GM12801 (cell line): ENCODE measurements around the gene NOX5.

ENCODE experiments used
- CTCF ChIP-seq: IDR thresholded peaks from one replicate; pipeline ENCODE4 v1.5.1; 2011; ENCODE audit warnings: control low read depth; ENCODE audit not compliant: insufficient read length; ENCODE audit errors: extremely low read depth

The NOX5 gene

DNA sequence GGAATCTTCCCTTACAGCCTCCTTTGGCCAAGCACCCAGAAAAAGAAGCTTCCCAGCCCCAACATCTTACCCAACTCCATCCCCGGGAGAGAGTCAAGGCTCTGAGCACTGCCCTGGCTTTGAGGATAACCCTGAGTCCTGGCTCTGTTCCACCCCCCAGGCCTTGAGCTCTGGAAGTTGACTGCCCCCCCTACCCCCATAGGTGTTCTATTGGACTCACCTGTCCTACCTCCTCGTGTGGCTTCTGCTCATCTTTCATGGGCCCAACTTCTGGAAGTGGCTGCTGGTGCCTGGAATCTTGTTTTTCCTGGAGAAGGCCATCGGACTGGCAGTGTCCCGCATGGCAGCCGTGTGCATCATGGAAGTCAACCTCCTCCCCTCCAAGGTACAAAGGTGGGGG lies 22.3 kb downstream of the NOX5 start:
- TF ChIP-seq CTCF, result no peak

DNA sequence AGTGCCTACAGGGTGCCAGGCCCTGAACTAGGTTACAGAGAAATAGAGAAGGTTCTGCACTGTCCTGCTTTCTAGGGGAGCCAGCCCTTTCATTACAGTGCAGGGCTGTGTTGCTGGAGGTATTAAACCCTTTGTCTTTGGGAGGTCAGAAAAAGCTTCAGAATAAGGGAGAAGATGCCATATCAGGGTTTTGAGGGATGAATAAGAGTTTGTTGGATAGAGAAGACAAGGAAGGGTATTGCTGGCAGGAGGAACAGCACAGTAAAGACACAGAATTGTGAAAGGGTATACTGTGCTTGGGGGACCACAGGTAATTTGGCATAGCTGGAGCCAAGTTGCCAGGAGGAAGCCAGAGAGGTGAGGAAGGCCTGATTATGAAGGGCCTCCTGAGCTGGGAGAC lies 23.0 kb downstream of the NOX5 start:
- TF ChIP-seq CTCF, result no peak

GRCh38 chr15:69037977-69038376 lies 23.5 kb downstream of the NOX5 start:
- TF ChIP-seq CTCF, result no peak

DNA sequence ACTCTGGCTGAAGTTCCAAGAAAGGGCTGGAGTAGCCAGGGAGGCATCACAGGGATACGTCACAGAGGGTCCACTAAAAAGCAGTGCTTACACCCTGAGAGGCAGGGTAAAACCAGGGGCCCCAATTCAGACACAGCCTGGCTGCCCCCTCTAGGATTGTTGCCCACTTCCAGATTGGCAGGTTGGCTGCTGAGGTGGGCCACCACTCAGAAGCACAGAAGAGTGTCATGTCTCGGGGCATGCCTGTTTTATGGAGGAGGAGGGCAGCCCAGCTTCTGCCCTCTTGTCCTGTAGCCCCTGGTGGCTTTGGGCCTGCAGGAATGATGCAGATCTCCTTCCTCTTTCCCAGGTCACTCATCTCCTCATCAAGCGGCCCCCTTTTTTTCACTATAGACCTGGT lies 24.0 kb downstream of the NOX5 start:
- TF ChIP-seq CTCF, result no peak

- no peak for TF ChIP-seq CTCF
These were observed 25.2 kb downstream of the NOX5 start for GRCh38 chr15:69039516-69040225.

DNA sequence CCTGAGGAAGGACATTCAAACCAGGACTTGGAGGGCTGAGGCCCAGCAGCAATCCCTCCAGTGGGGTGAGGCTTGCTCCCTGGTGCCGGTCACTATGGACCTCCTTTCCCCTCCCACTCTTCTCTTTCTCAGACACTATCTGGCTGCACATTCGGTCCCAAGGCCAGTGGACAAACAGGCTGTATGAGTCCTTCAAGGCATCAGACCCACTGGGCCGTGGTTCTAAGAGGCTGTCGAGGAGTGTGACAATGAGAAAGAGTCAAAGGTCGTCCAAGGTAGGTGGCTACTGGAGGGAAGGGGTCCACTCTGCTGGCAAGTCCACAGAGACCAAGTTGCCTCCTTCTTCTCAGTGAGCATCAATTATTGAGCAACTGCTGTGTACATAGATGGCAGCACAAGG lies 28.0 kb downstream of the NOX5 start:
- no peak for TF ChIP-seq CTCF

DNA sequence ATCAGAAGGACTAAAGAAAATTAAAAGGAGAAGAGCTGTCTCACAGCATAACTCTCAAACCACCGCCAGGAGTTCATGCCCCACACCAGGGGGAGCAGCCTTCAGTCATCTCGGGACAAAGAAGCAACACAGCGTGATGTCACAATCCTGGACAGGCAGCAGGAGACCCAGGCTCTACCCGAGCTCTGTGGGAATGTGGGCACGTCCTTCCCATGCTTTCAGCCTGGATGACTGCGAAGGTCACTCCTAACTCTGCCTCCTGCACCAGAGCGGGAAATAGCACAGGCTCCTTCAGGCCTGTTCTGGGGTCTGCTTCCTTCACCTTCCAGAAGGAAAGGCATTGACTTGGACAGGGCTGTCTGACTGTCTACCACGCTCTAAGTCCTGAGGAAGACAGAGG lies 31.3 kb downstream of the NOX5 start:
- no peak for TF ChIP-seq CTCF

GRCh38 chr15:69046781-69047180 lies 32.3 kb downstream of the NOX5 start:
- no peak for TF ChIP-seq CTCF
